ENCODE data around the gene RNFT2. TPM values are rescaled to one million over a fixed set of nuclear protein-coding genes. Genes with fewer than 3 reads are reported as not detected.

Gene RNFT2
- total and polyA plus RNA-seq, 2 donors: 4.4 to 9.7 TPM

- Histone ChIP-seq H3K27me3 (ENCODE audit: control insufficient read depth in 2 of 2, insufficient read depth in 1 of 2, low read length in 1 of 2) (peaks cover 0 to 13% of the 10 kb centered on the region in 2 donors), H3K36me3 (ENCODE audit: control insufficient read depth in 2 of 2, insufficient read depth in 2 of 2, low read length in 1 of 2) (no peaks in the 10 kb centered on the region), H3K4me3 (ENCODE audit: low read length in 2 of 2) (no peak overlapping the region), H3K4me1 (ENCODE audit: control insufficient read depth in 2 of 2, insufficient read depth in 2 of 2, low read length in 2 of 2) (peaks cover 7 to 8% of the 10 kb centered on the region in 2 donors), H3K9me3 (ENCODE audit: control insufficient read depth in 2 of 2, insufficient read depth in 1 of 2, low read length in 1 of 2) (no peaks in the 10 kb centered on the region), H3K27ac (ENCODE audit: low read depth in 1 of 2, low read length in 1 of 2) (no peak overlapping the region)
- DNase-seq (ENCODE audit: low read depth in 6 of 9, low spot score in 9 of 9): no peak
- WGBS: 60% methylated on average over 22 of the region's 22 CpGs
These were observed 43.3 kb upstream of the RNFT2 start for GRCh38 chr12:116694653-116695463.

- Histone ChIP-seq H3K27ac (ENCODE audit: low read depth in 1 of 2, low read length in 1 of 2) (no peak overlapping the region), H3K4me1 (ENCODE audit: control insufficient read depth in 2 of 2, insufficient read depth in 2 of 2, low read length in 2 of 2) (peaks cover 7 to 8% of the 10 kb centered on the region in 2 donors), H3K27me3 (ENCODE audit: control insufficient read depth in 2 of 2, insufficient read depth in 1 of 2, low read length in 1 of 2) (peaks cover 0 to 13% of the 10 kb centered on the region in 2 donors), H3K4me3 (ENCODE audit: low read length in 2 of 2) (no peak overlapping the region), H3K36me3 (ENCODE audit: control insufficient read depth in 2 of 2, insufficient read depth in 2 of 2, low read length in 1 of 2) (no peaks in the 10 kb centered on the region), H3K9me3 (ENCODE audit: control insufficient read depth in 2 of 2, insufficient read depth in 1 of 2, low read length in 1 of 2) (no peaks in the 10 kb centered on the region)
- 16% methylated on average over 3 of the region's 3 CpGs for WGBS
- no peak for DNase-seq (ENCODE audit: low read depth in 6 of 9, low spot score in 9 of 9)
These were observed 42.7 kb upstream of the RNFT2 start for GRCh38 chr12:116695464-116695725.

GRCh38 chr12:116697305-116697704 lies 40.8 kb upstream of the RNFT2 start:
- Histone ChIP-seq H3K9me3 (ENCODE audit: control insufficient read depth in 2 of 2, insufficient read depth in 1 of 2, low read length in 1 of 2) (no peaks in the 10 kb centered on the region), H3K27ac (ENCODE audit: low read depth in 1 of 2, low read length in 1 of 2) (no peak overlapping the region), H3K4me1 (ENCODE audit: control insufficient read depth in 2 of 2, insufficient read depth in 2 of 2, low read length in 2 of 2) (peaks cover 7 to 8% of the 10 kb centered on the region in 2 donors), H3K36me3 (ENCODE audit: control insufficient read depth in 2 of 2, insufficient read depth in 2 of 2, low read length in 1 of 2) (no peaks in the 10 kb centered on the region), H3K27me3 (ENCODE audit: control insufficient read depth in 2 of 2, insufficient read depth in 1 of 2, low read length in 1 of 2) (peaks cover 0 to 13% of the 10 kb centered on the region in 2 donors), H3K4me3 (ENCODE audit: low read length in 2 of 2) (no peak overlapping the region)
- 87% methylated on average over 7 of the region's 7 CpGs for WGBS
- peak in 2 of 9 donors; percentile 34 to 53 for DNase-seq (ENCODE audit: low read depth in 6 of 9, low spot score in 9 of 9)

GRCh38 chr12:116697716-116698115 lies 40.4 kb upstream of the RNFT2 start:
- WGBS: 84% methylated on average over 11 of the region's 11 CpGs
- no peaks in the 10 kb centered on the region for H3K36me3 ChIP-seq (ENCODE audit: control insufficient read depth in 2 of 2, insufficient read depth in 2 of 2, low read length in 1 of 2)
- H3K9me3 ChIP-seq (ENCODE audit: control insufficient read depth in 2 of 2, insufficient read depth in 1 of 2, low read length in 1 of 2): no peaks in the 10 kb centered on the region
- H3K27me3 ChIP-seq (ENCODE audit: control insufficient read depth in 2 of 2, insufficient read depth in 1 of 2, low read length in 1 of 2): peaks cover 0 to 13% of the 10 kb centered on the region in 2 donors
- DNase-seq (ENCODE audit: low read depth in 6 of 9, low spot score in 9 of 9): no peak
- no peak overlapping the region for H3K27ac ChIP-seq (ENCODE audit: low read depth in 1 of 2, low read length in 1 of 2)
- H3K4me3 ChIP-seq (ENCODE audit: low read length in 2 of 2): no peak overlapping the region
- peaks cover 7 to 8% of the 10 kb centered on the region in 2 donors for H3K4me1 ChIP-seq (ENCODE audit: control insufficient read depth in 2 of 2, insufficient read depth in 2 of 2, low read length in 2 of 2)

GRCh38 chr12:116698116-116698515 lies 40.0 kb upstream of the RNFT2 start:
- no peaks in the 10 kb centered on the region for H3K36me3 ChIP-seq (ENCODE audit: control insufficient read depth in 2 of 2, insufficient read depth in 2 of 2, low read length in 1 of 2)
- H3K27me3 ChIP-seq (ENCODE audit: control insufficient read depth in 2 of 2, insufficient read depth in 1 of 2, low read length in 1 of 2): peaks cover 0 to 13% of the 10 kb centered on the region in 2 donors
- no peak overlapping the region for H3K27ac ChIP-seq (ENCODE audit: low read depth in 1 of 2, low read length in 1 of 2)
- H3K4me3 ChIP-seq (ENCODE audit: low read length in 2 of 2): no peak overlapping the region
- 94% methylated on average over 8 of the region's 8 CpGs for WGBS
- DNase-seq (ENCODE audit: low read depth in 6 of 9, low spot score in 9 of 9): no peak
- peaks cover 7 to 8% of the 10 kb centered on the region in 2 donors for H3K4me1 ChIP-seq (ENCODE audit: control insufficient read depth in 2 of 2, insufficient read depth in 2 of 2, low read length in 2 of 2)
- no peaks in the 10 kb centered on the region for H3K9me3 ChIP-seq (ENCODE audit: control insufficient read depth in 2 of 2, insufficient read depth in 1 of 2, low read length in 1 of 2)

GRCh38 chr12:116698554-116699075 lies 39.5 kb upstream of the RNFT2 start:
- 95% methylated on average over 2 of the region's 2 CpGs for WGBS
- no peaks in the 10 kb centered on the region for H3K9me3 ChIP-seq (ENCODE audit: control insufficient read depth in 2 of 2, insufficient read depth in 1 of 2, low read length in 1 of 2)
- H3K27me3 ChIP-seq (ENCODE audit: control insufficient read depth in 2 of 2, insufficient read depth in 1 of 2, low read length in 1 of 2): peaks cover 0 to 8% of the 10 kb centered on the region in 2 donors
- no peak for DNase-seq (ENCODE audit: low read depth in 6 of 9, low spot score in 9 of 9)
- H3K36me3 ChIP-seq (ENCODE audit: control insufficient read depth in 2 of 2, insufficient read depth in 2 of 2, low read length in 1 of 2): no peaks in the 10 kb centered on the region
- H3K4me1 ChIP-seq (ENCODE audit: control insufficient read depth in 2 of 2, insufficient read depth in 2 of 2, low read length in 2 of 2): peaks cover 7 to 9% of the 10 kb centered on the region in 2 donors
- H3K27ac ChIP-seq (ENCODE audit: low read depth in 1 of 2, low read length in 1 of 2): no peak overlapping the region
- no peak overlapping the region for H3K4me3 ChIP-seq (ENCODE audit: low read length in 2 of 2)

GRCh38 chr12:116700066-116700465 lies 38.0 kb upstream of the RNFT2 start:
- Histone ChIP-seq H3K9me3 (ENCODE audit: control insufficient read depth in 2 of 2, insufficient read depth in 1 of 2, low read length in 1 of 2) (no peaks in the 10 kb centered on the region), H3K4me1 (ENCODE audit: control insufficient read depth in 2 of 2, insufficient read depth in 2 of 2, low read length in 2 of 2) (peaks cover 4 to 5% of the 10 kb centered on the region in 2 donors), H3K27ac (ENCODE audit: low read depth in 1 of 2, low read length in 1 of 2) (no peak overlapping the region), H3K27me3 (ENCODE audit: control insufficient read depth in 2 of 2, insufficient read depth in 1 of 2, low read length in 1 of 2) (no peaks in the 10 kb centered on the region), H3K36me3 (ENCODE audit: control insufficient read depth in 2 of 2, insufficient read depth in 2 of 2, low read length in 1 of 2) (no peaks in the 10 kb centered on the region), H3K4me3 (ENCODE audit: low read length in 2 of 2) (no peak overlapping the region)
- 90% methylated on average over 6 of the region's 6 CpGs for WGBS
- DNase-seq (ENCODE audit: low read depth in 6 of 9, low spot score in 9 of 9): no peak

GRCh38 chr12:116701432-116701831 lies 36.7 kb upstream of the RNFT2 start:
- DNase-seq (ENCODE audit: low read depth in 6 of 9, low spot score in 9 of 9): no peak
- H3K4me3 ChIP-seq (ENCODE audit: low read length in 2 of 2): no peak overlapping the region
- peaks cover 0 to 3% of the 10 kb centered on the region in 2 donors for H3K4me1 ChIP-seq (ENCODE audit: control insufficient read depth in 2 of 2, insufficient read depth in 2 of 2, low read length in 2 of 2)
- H3K9me3 ChIP-seq (ENCODE audit: control insufficient read depth in 2 of 2, insufficient read depth in 1 of 2, low read length in 1 of 2): no peaks in the 10 kb centered on the region
- no peak overlapping the region for H3K27ac ChIP-seq (ENCODE audit: low read depth in 1 of 2, low read length in 1 of 2)
- H3K36me3 ChIP-seq (ENCODE audit: control insufficient read depth in 2 of 2, insufficient read depth in 2 of 2, low read length in 1 of 2): no peaks in the 10 kb centered on the region
- WGBS: 97% methylated on average over 4 of the region's 4 CpGs
- H3K27me3 ChIP-seq (ENCODE audit: control insufficient read depth in 2 of 2, insufficient read depth in 1 of 2, low read length in 1 of 2): no peaks in the 10 kb centered on the region

- 34% methylated on average over 12 of the region's 12 CpGs for WGBS
- Histone ChIP-seq H3K27ac (ENCODE audit: low read depth in 1 of 2, low read length in 1 of 2) (no peak overlapping the region), H3K4me3 (ENCODE audit: low read length in 2 of 2) (no peak overlapping the region), H3K9me3 (ENCODE audit: control insufficient read depth in 2 of 2, insufficient read depth in 1 of 2, low read length in 1 of 2) (peaks cover 0 to 3% of the 10 kb centered on the region in 2 donors), H3K27me3 (ENCODE audit: control insufficient read depth in 2 of 2, insufficient read depth in 1 of 2, low read length in 1 of 2) (no peaks in the 10 kb centered on the region), H3K4me1 (ENCODE audit: control insufficient read depth in 2 of 2, insufficient read depth in 2 of 2, low read length in 2 of 2) (peaks cover 7 to 20% of the 10 kb centered on the region in 2 donors), H3K36me3 (ENCODE audit: control insufficient read depth in 2 of 2, insufficient read depth in 2 of 2, low read length in 1 of 2) (no peaks in the 10 kb centered on the region)
- peak in 7 of 9 donors; percentile 46 to 81 (median 67) for DNase-seq (ENCODE audit: low read depth in 6 of 9, low spot score in 9 of 9)
These were observed 34.8 kb upstream of the RNFT2 start for GRCh38 chr12:116703214-116703795.

All from thymus (tissue), 11 donors.